H1 (cell line): ENCODE data around the gene GNG12. TPM values are rescaled to one million over a fixed set of nuclear protein-coding genes. Genes with fewer than 3 reads are reported as not detected.

Source experiments
- CTCF ChIA-PET: fragments of 300-600 bp; sonication (Branson Sonifier 250); formaldehyde crosslinking; loops from one replicate; lab custom pipeline; 2021; ENCODE audit not compliant: partially characterized antibody; lab: Charles Lee
- POLR2A ChIA-PET: fragments of 300-600 bp; sonication (Branson Sonifier 250); formaldehyde crosslinking; loops from one replicate; lab custom pipeline; 2021; ENCODE audit warnings: inconsistent platforms; ENCODE audit not compliant: partially characterized antibody; lab: Charles Lee
- DNase-seq, 2 experiments: peaks; one replicate each; pipeline versions ENCODE4 v3.0.0 to v3.0.0-alpha.2; 2010 to 2022; ENCODE audit warnings: low spot score in 2 of 2, low read depth in 1 of 2, mixed read lengths in 1 of 2
- FAIRE-seq: peaks from 2 replicates; lab custom pipeline; 2011; peaks lifted over from hg19 to GRCh38; lab: Jason Lieb, UNC
- H2AFZ ChIP-seq: 2 replicates; pipeline ENCODE4 v1.8.1; 2012; ENCODE audit warnings: low read length, inconsistent platforms
- H2AK5ac ChIP-seq: 2 replicates; pipeline ENCODE4 v1.6.1; 2013; ENCODE audit warnings: low read depth, low read length
- H2BK120ac ChIP-seq: replicated peaks from 2 replicates; pipeline ENCODE3; 2013; ENCODE audit warnings: low read depth, low read length, inconsistent platforms
- H2BK12ac ChIP-seq: 2 replicates; pipeline ENCODE4 v1.6.1; 2013; ENCODE audit warnings: low read depth, low read length
- H2BK15ac ChIP-seq: 2 replicates; pipeline ENCODE4 v1.6.1; 2013; ENCODE audit warnings: low read length
- H2BK20ac ChIP-seq: 2 replicates; pipeline ENCODE4 v1.6.1; 2013; ENCODE audit warnings: low read length
- H2BK5ac ChIP-seq: 2 replicates; pipeline ENCODE4 v1.6.1; 2013; ENCODE audit warnings: low read depth, low read length
- H3K14ac ChIP-seq: 2 replicates; pipeline ENCODE4 v1.6.1; 2013; ENCODE audit warnings: inconsistent platforms; ENCODE audit not compliant: insufficient read length
- H3K18ac ChIP-seq: 2 replicates; pipeline ENCODE4 v1.6.1; 2013; ENCODE audit warnings: low read length; ENCODE audit errors: extremely low read depth
- H3K23ac ChIP-seq: 2 replicates; pipeline ENCODE4 v1.6.1; 2013; ENCODE audit warnings: inconsistent platforms; ENCODE audit not compliant: insufficient read length
- H3K23me2 ChIP-seq: 2 replicates; pipeline ENCODE4 v1.6.1; 2013; ENCODE audit warnings: low read depth, low read length
- H3K27ac ChIP-seq: 2 replicates; pipeline ENCODE4 v1.6.1; 2011; ENCODE audit warnings: low read depth, low read length, inconsistent platforms
- H3K27me3 ChIP-seq, 4 experiments: replicated peaks in 1 of 4; 1 replicate in 1 of 4; 2 replicates in 3 of 4; pipeline versions ENCODE4 v1.6.1 to v1.8.1; 2011 to 2013; ENCODE audit warnings: low read length in 3 of 4, mild to moderate bottlenecking in 3 of 4, inconsistent platforms in 2 of 4, mixed read lengths in 2 of 4, moderate library complexity in 1 of 4; ENCODE audit not compliant: control insufficient read depth in 3 of 4, insufficient read depth in 3 of 4; ENCODE audit errors: extremely low read depth in 1 of 4
- H3K36me3 ChIP-seq, 4 experiments: 2 replicates each; pipeline versions ENCODE4 v1.6.1 to v1.8.1; 2011 to 2013; ENCODE audit warnings: mild to moderate bottlenecking in 4 of 4, low read length in 3 of 4, moderate library complexity in 2 of 4, control low read depth in 1 of 4, inconsistent platforms in 1 of 4; ENCODE audit not compliant: insufficient read depth in 4 of 4, control insufficient read depth in 2 of 4
- H3K4ac ChIP-seq: replicated peaks from 2 replicates; pipeline ENCODE3; 2013; ENCODE audit warnings: low read length, low read depth, mixed read lengths, inconsistent platforms; ENCODE audit not compliant: insufficient read length
- H3K4me1 ChIP-seq, 4 experiments: replicated peaks in 1 of 4; 1 replicate in 1 of 4; 2 replicates in 3 of 4; pipeline versions ENCODE4 v1.6.1 to v1.8.1; 2011 to 2013; ENCODE audit warnings: low read length in 3 of 4, inconsistent platforms in 2 of 4, mixed read lengths in 1 of 4; ENCODE audit not compliant: insufficient read depth in 4 of 4, control insufficient read depth in 3 of 4
- H3K4me2 ChIP-seq, 2 experiments: 2 replicates each; pipeline versions ENCODE4 v1.6.1 to v1.8.1; 2011 to 2013; ENCODE audit warnings: low read depth in 2 of 2, low read length in 2 of 2, control low read depth in 1 of 2, inconsistent platforms in 1 of 2, mild to moderate bottlenecking in 1 of 2; ENCODE audit not compliant: insufficient read depth in 1 of 2
- H3K4me3 ChIP-seq, 4 experiments: fragments of 200-600, 300-600 bp in 1 of 4; sonication (generic), shearing (Covaris generic), sonication (Bioruptor Twin) in 1 of 4; 2 replicates each; pipeline versions ENCODE4 v1.5.1 to v1.8.1; 2011 to 2016; ENCODE audit warnings: low read length in 4 of 4, low read depth in 3 of 4, control low read depth in 2 of 4, inconsistent platforms in 2 of 4, mild to moderate bottlenecking in 2 of 4, mixed read lengths in 1 of 4, moderate library complexity in 1 of 4; ENCODE audit not compliant: insufficient read depth in 2 of 4; ENCODE audit errors: extremely low read depth in 1 of 4
- H3K56ac ChIP-seq: replicated peaks from 2 replicates; pipeline ENCODE3; 2013; ENCODE audit warnings: low read depth, mild to moderate bottlenecking, mixed read lengths, low read length, inconsistent platforms; ENCODE audit not compliant: insufficient read length
- H3K79me1 ChIP-seq: 2 replicates; pipeline ENCODE4 v1.6.1; 2013; ENCODE audit warnings: low read depth, low read length, control low read depth
- H3K79me2 ChIP-seq, 2 experiments: 2 replicates each; pipeline versions ENCODE4 v1.6.1 to v1.8.1; 2012 to 2013; ENCODE audit warnings: low read length in 2 of 2, mild to moderate bottlenecking in 2 of 2, inconsistent platforms in 1 of 2; ENCODE audit not compliant: insufficient read depth in 2 of 2, control insufficient read depth in 1 of 2
- H3K9ac ChIP-seq, 4 experiments: replicated peaks in 1 of 4; 1 replicate in 1 of 4; 2 replicates in 3 of 4; pipeline versions ENCODE4 v1.6.1 to v1.8.1; 2011 to 2013; ENCODE audit warnings: low read depth in 3 of 4, low read length in 3 of 4, control low read depth in 2 of 4, mild to moderate bottlenecking in 2 of 4, moderate library complexity in 2 of 4, inconsistent platforms in 1 of 4; ENCODE audit errors: extremely low read depth in 1 of 4
- H3K9me3 ChIP-seq, 2 experiments: 2 replicates each; pipeline versions ENCODE4 v1.6.1 to v1.8.1; 2012 to 2013; ENCODE audit warnings: mild to moderate bottlenecking in 2 of 2, moderate library complexity in 2 of 2, control low read depth in 1 of 2, inconsistent platforms in 1 of 2, low read depth in 1 of 2, low read length in 1 of 2, mixed read lengths in 1 of 2; ENCODE audit not compliant: insufficient read depth in 2 of 2
- H4K20me1 ChIP-seq, 2 experiments: replicated peaks in 1 of 2; 2 replicates each; pipeline versions ENCODE3 to v1.8.1; 2011 to 2013; ENCODE audit warnings: inconsistent platforms in 2 of 2, low read length in 2 of 2, mild to moderate bottlenecking in 1 of 2; ENCODE audit not compliant: insufficient read depth in 2 of 2, control insufficient read depth in 1 of 2
- H4K5ac ChIP-seq: 2 replicates; pipeline ENCODE4 v1.6.1; 2013; ENCODE audit warnings: low read length, low read depth, mixed read lengths, inconsistent platforms; ENCODE audit not compliant: insufficient read length
- H4K8ac ChIP-seq: 2 replicates; pipeline ENCODE4 v1.8.0; 2013; ENCODE audit warnings: mild to moderate bottlenecking, moderate library complexity, low read length, inconsistent platforms; ENCODE audit not compliant: insufficient read depth; ENCODE audit errors: extremely low read depth
- H4K91ac ChIP-seq: replicated peaks from 2 replicates; pipeline ENCODE3; 2013; ENCODE audit warnings: low read length, mixed read lengths, inconsistent platforms; ENCODE audit not compliant: insufficient read length
- ASH2L ChIP-seq: fragments of 200-600, 300-600 bp; sonication (generic); IDR thresholded peaks from one replicate; pipeline ENCODE4 v1.7.1; 2017; ENCODE audit warnings: low read length
- CHD2 ChIP-seq: IDR thresholded peaks from 2 replicates; pipeline ENCODE4 v1.6.1; 2012; ENCODE audit warnings: low read length, improper control_type of control experiment
- HDAC2 ChIP-seq, 2 experiments: fragments of 300-600 bp in 1 of 2; sonication (generic) in 1 of 2; IDR thresholded peaks; 2 replicates each; pipeline ENCODE4 v1.6.1; 2011 to 2012; ENCODE audit warnings: low read depth in 2 of 2, low read length in 2 of 2, mild to moderate bottlenecking in 2 of 2, moderate library complexity in 2 of 2, borderline replicate concordance in 1 of 2, inconsistent platforms in 1 of 2
- KDM1A ChIP-seq: fragments of 200-600, 300-600 bp; sonication (generic); IDR thresholded peaks from 2 replicates; pipeline ENCODE4 v1.7.1; 2016; ENCODE audit warnings: mild to moderate bottlenecking, low read length, borderline replicate concordance
- KDM4A ChIP-seq: IDR thresholded peaks from one replicate; pipeline ENCODE4 v1.7.1; 2012; ENCODE audit warnings: low read depth, mild to moderate bottlenecking, moderate library complexity, low read length, inconsistent platforms; ENCODE audit not compliant: severe bottlenecking
- KDM5A ChIP-seq: fragments of 200-600 bp; IDR thresholded peaks from 2 replicates; pipeline ENCODE4 v1.7.1; 2012; ENCODE audit warnings: mild to moderate bottlenecking, low read length, inconsistent platforms, mixed read lengths
- POU5F1 ChIP-seq: IDR thresholded peaks from 2 replicates; pipeline ENCODE4 v1.6.1; 2011; ENCODE audit warnings: low read depth, mild to moderate bottlenecking, low read length, moderate library complexity
- WGBS, 2 experiments: shearing (Covaris generic) in 1 of 2; methylation state at CpG; one replicate each; pipeline versions ENCODE4 v1.1.6 to v1.1.7; 2013 to 2015; ENCODE audit warnings: low lambda C conversion rate in 2 of 2, mixed read lengths in 2 of 2, inconsistent platforms in 1 of 2, low coverage in 1 of 2, missing lambda C conversion rate in 1 of 2; ENCODE audit not compliant: insufficient replicate concordance in 2 of 2, insufficient coverage in 1 of 2, insufficient read length in 1 of 2; ENCODE audit errors: extremely low coverage in 1 of 2, missing lambda C conversion rate in 1 of 2; 5-methylcytosine and 5-hydroxymethylcytosine counted together
- polyA plus RNA-seq, 7 experiments: library from polyadenylated mRNA; depleted of rRNA in 3 of 7; stranded (reverse) in 5 of 7; unstranded in 2 of 7; fragments of >200 nt in 5 of 7; fragments of 200-250 nt in 2 of 7; gene quantifications; 1 replicate in 5 of 7; 2 replicates in 1 of 7; 4 replicates in 1 of 7; pipeline versions ENCODE4 v1.2.1 to v1.2.3, GENCODE V29; 2011 to 2013; ENCODE audit warnings: missing spikeins in 2 of 7, mixed read lengths in 2 of 7
- total RNA-seq: library from RNA; stranded (reverse); fragmentation: NEBNext Ultra II Directional; extraction: Animal tissue kit (Norgen Biotek cat#: 25700); gene quantifications from 2 replicates; pipeline ENCODE4 v1.2.1, GENCODE V29; 2021

The GNG12 gene
- total and polyA plus RNA-seq, 2 of the 8 experiments (the other 6 are each of a cell fraction or from before 2014, with no cell fraction given): 11.4 to 35.8 TPM

- POLR2A ChIA-PET: no interaction called here
- no peak overlapping the region for H3K4ac ChIP-seq
- CTCF ChIA-PET: no interaction called here
These were observed 170.4 kb downstream of the GNG12 start for GRCh38 chr1:67662884-67663283.

More at GRCh38 chr1:67662884-67663283, 170.4 kb downstream of the GNG12 start:
- H3K36me3 ChIP-seq: no peaks in the 10 kb centered on the region
- H4K20me1 ChIP-seq: no peaks in the 10 kb centered on the region
- H2BK5ac ChIP-seq: no peak overlapping the region
- DNase-seq (no peak), FAIRE-seq (no peak)
- H3K79me1 ChIP-seq: no peaks in the 10 kb centered on the region
- H3K56ac ChIP-seq: no peak overlapping the region
- H2BK12ac ChIP-seq: no peak overlapping the region
- no peak overlapping the region for H4K5ac ChIP-seq
- H2AFZ ChIP-seq: no peak overlapping the region
- no peaks in the 10 kb centered on the region for H3K9me3 ChIP-seq
- H3K18ac ChIP-seq: no peak overlapping the region
- H2BK15ac ChIP-seq: no peak overlapping the region
- no peaks in the 10 kb centered on the region for H3K23me2 ChIP-seq
- H3K14ac ChIP-seq: no peak overlapping the region
- no peak for TF ChIP-seq HDAC2 (IDR thresholded peaks at IDR 0.05; ENCODE audit: borderline replicate concordance in 1 of 2, low read depth in 2 of 2, low read length in 2 of 2)
- TF ChIP-seq ASH2L: no peak
- TF ChIP-seq KDM4A: no peak
- TF ChIP-seq KDM1A: no peak
- no peak for TF ChIP-seq KDM5A
- no peak for TF ChIP-seq POU5F1
- TF ChIP-seq CHD2: no peak
- no peak overlapping the region for H3K27ac ChIP-seq
- no peak overlapping the region for H3K23ac ChIP-seq
- H3K4me2 ChIP-seq: no peak overlapping the region
- H4K8ac ChIP-seq: no peak overlapping the region
- no peak overlapping the region for H2BK120ac ChIP-seq
- H2AK5ac ChIP-seq: no peak overlapping the region
- no peak overlapping the region for H2BK20ac ChIP-seq
- no peaks in the 10 kb centered on the region for H3K27me3 ChIP-seq
- no peaks in the 10 kb centered on the region for H3K79me2 ChIP-seq
- H3K9ac ChIP-seq: no peak overlapping the region
- H3K4me1 ChIP-seq: no peaks in the 10 kb centered on the region
- WGBS, 2 experiments: 71% methylated on average over 6 of the region's 6 CpGs; no CpG with 5 or more reads in 1 of the 2 experiments
- H4K91ac ChIP-seq: no peak overlapping the region
- no peak overlapping the region for H3K4me3 ChIP-seq
